Muscle of leg (tissue), 11 donors: ENCODE data around the gene GNG7. TPM values are rescaled to one million over a fixed set of nuclear protein-coding genes. Genes with fewer than 3 reads are reported as not detected.
"Not testable (repeated sequence)": the region's sequence is repeated elsewhere in the genome, so short reads cannot be mapped to it uniquely, and the experiment has no call there.

Experiments
- DNase-seq: peaks from one replicate; pipeline ENCODE4 v3.0.0; 2013
- H3K27ac ChIP-seq: one replicate; pipeline ENCODE4 v1.5.1; 2013; ENCODE audit warnings: mild to moderate bottlenecking, low read length, control low read depth
- H3K27me3 ChIP-seq: one replicate; pipeline ENCODE4 v1.6.1; 2013; ENCODE audit warnings: low read length; ENCODE audit not compliant: control insufficient read depth, insufficient read depth
- H3K36me3 ChIP-seq: one replicate; pipeline ENCODE4 v1.6.1; 2013; ENCODE audit warnings: low read length; ENCODE audit not compliant: control insufficient read depth, insufficient read depth
- H3K4me1 ChIP-seq: one replicate; pipeline ENCODE4 v1.6.1; 2013; ENCODE audit warnings: low read length; ENCODE audit not compliant: control insufficient read depth, insufficient read depth
- H3K4me3 ChIP-seq: one replicate; pipeline ENCODE4 v1.5.1; 2013; ENCODE audit warnings: low read length, control low read depth
- H3K9me3 ChIP-seq: replicated peaks from 2 replicates; pipeline ENCODE4 v1.6.1; 2013; ENCODE audit warnings: low read depth, low read length; ENCODE audit not compliant: control insufficient read depth
- WGBS: methylation state at CpG from one replicate; pipeline ENCODE4 v1.1.5; 2013; ENCODE audit warnings: missing lambda C conversion rate; ENCODE audit not compliant: insufficient coverage; 5-methylcytosine and 5-hydroxymethylcytosine counted together
- polyA plus RNA-seq, 8 donors: library from polyadenylated mRNA; unstranded; fragments of 120-200 nt; gene quantifications; one replicate each; pipeline versions ENCODE4 v1.2.1 to v1.2.3, GENCODE V29; 2013; ENCODE audit warnings: inconsistent platforms in 1 of 8, low replicate concordance in 1 of 8; ENCODE audit not compliant: insufficient read length in 8 of 8, insufficient read depth in 1 of 8
- total RNA-seq: library from RNA; stranded (reverse); fragments of 120-200 nt; gene quantifications from one replicate; pipeline ENCODE4 v1.2.4, GENCODE V29; 2013

The GNG7 gene
- total and polyA plus RNA-seq, 9 donors, result 0.58 to 3.1 (median 2.7) TPM

DNA sequence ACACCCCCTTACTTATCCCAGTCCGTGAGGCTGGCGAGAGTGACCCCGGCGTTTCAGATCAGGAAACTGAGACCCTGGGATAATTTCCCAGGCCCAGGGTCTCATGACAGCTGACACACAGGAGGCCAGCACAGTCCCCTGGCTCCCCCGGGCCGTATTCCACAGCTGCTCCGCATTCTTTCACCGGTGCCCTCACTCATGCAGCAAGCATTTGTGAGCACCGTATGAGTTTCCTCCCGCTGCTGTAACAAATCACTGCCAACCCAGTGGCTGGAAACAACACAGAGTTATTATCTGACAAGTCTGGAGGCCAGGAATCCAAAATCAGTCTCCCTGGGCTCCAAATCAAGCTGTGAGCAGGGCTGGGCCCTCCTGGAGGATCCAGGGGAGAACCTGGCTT lies 205.3 kb downstream of the GNG7 start:
- no peaks in the 10 kb centered on the region for H3K36me3 ChIP-seq
- DNase-seq, result peak; percentile 29
- H3K4me1 ChIP-seq, result peaks cover 45% of the 10 kb centered on the region
- peaks cover 2% of the 10 kb centered on the region for H3K27me3 ChIP-seq
- H3K27ac ChIP-seq, result peak overlapping the region; percentile 4
- no peak overlapping the region for H3K4me3 ChIP-seq
- peaks cover 4% of the 10 kb centered on the region for H3K9me3 ChIP-seq
- WGBS, result 64% methylated on average over 9 of the region's 10 CpGs

- Histone ChIP-seq H3K9me3 (peaks cover 4% of the 10 kb centered on the region), H3K27ac (peak overlapping the region; percentile 82), H3K27me3 (peaks cover 2% of the 10 kb centered on the region), H3K4me1 (peaks cover 52% of the 10 kb centered on the region), H3K36me3 (no peaks in the 10 kb centered on the region), H3K4me3 (peak overlapping the region; percentile 51)
- peak; percentile 85 for DNase-seq
- WGBS, result 23% methylated on average over 3 of the region's 16 CpGs
These were observed 206.7 kb downstream of the GNG7 start for GRCh38 chr19:2495651-2496316.

GRCh38 chr19:2495130-2495641 lies 207.3 kb downstream of the GNG7 start:
- peak; percentile 90 for DNase-seq
- H3K4me1 ChIP-seq, result peaks cover 51% of the 10 kb centered on the region
- peak overlapping the region; percentile 51 for H3K4me3 ChIP-seq
- no peaks in the 10 kb centered on the region for H3K36me3 ChIP-seq
- H3K27me3 ChIP-seq, result peaks cover 2% of the 10 kb centered on the region
- H3K27ac ChIP-seq, result peak overlapping the region; percentile 82
- WGBS, result 3% methylated on average over 22 of the region's 26 CpGs
- peaks cover 4% of the 10 kb centered on the region for H3K9me3 ChIP-seq

GRCh38 chr19:2494447-2495129 lies 207.9 kb downstream of the GNG7 start:
- Histone ChIP-seq H3K27ac (peak overlapping the region; percentile 82), H3K4me3 (peak overlapping the region; percentile 51), H3K27me3 (peaks cover 8% of the 10 kb centered on the region), H3K9me3 (peaks cover 4% of the 10 kb centered on the region), H3K4me1 (peaks cover 51% of the 10 kb centered on the region), H3K36me3 (no peaks in the 10 kb centered on the region)
- 5% methylated on average over 68 of the region's 72 CpGs for WGBS
- peak; percentile 87 for DNase-seq

DNA sequence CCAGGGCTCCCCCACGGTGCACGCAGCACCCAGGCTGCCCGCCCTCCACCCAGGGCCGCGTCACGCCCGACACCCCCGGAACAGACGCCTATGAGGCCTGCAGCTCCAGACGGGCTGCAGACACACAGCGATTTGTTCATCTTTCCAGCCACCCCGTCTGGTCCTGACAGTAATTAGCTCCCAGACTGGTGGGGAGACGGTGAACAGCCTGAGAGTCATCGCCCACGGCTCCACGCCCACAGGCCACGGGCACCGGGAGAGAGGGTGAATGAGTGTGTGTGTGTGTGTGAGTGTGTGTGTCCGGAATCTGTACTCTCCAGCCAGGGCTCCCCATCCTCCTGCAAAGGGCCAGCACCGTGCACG lies 208.4 kb downstream of the GNG7 start:
- H3K36me3 ChIP-seq, result no peaks in the 10 kb centered on the region
- peaks cover 4% of the 10 kb centered on the region for H3K9me3 ChIP-seq
- peaks cover 10% of the 10 kb centered on the region for H3K27me3 ChIP-seq
- peak; percentile 32 for DNase-seq
- H3K27ac ChIP-seq, result peak overlapping the region; percentile 47
- H3K4me3 ChIP-seq, result peak overlapping the region; percentile 51
- 33% methylated on average over 17 of the region's 21 CpGs for WGBS
- H3K4me1 ChIP-seq, result peaks cover 51% of the 10 kb centered on the region

GRCh38 chr19:2493448-2493847 lies 209.0 kb downstream of the GNG7 start:
- not testable (repeated sequence) for H3K9me3 ChIP-seq, H3K4me3 ChIP-seq, H3K36me3 ChIP-seq, H3K27ac ChIP-seq, DNase-seq
- 45% methylated on average over 5 of the region's 14 CpGs for WGBS
- Histone ChIP-seq H3K27me3 (peaks cover 16% of the 10 kb centered on the region), H3K4me1 (peaks cover 54% of the 10 kb centered on the region)

- H3K4me3 ChIP-seq, result no peak overlapping the region
- WGBS, result no CpG with 5 or more reads among the region's 8 CpGs
- H3K4me1 ChIP-seq, result peaks cover 60% of the 10 kb centered on the region
- H3K27me3 ChIP-seq, result peaks cover 21% of the 10 kb centered on the region
- H3K36me3 ChIP-seq, result no peaks in the 10 kb centered on the region
- no peak for DNase-seq
- H3K27ac ChIP-seq, result no peak overlapping the region
- H3K9me3 ChIP-seq, result peaks cover 4% of the 10 kb centered on the region
These were observed 209.6 kb downstream of the GNG7 start for GRCh38 chr19:2492870-2493269.

GRCh38 chr19:2491130-2491801 lies 211.2 kb downstream of the GNG7 start:
- peaks cover 61% of the 10 kb centered on the region for H3K4me1 ChIP-seq
- no peaks in the 10 kb centered on the region for H3K9me3 ChIP-seq
- H3K4me3 ChIP-seq, result no peak overlapping the region
- H3K27ac ChIP-seq, result no peak overlapping the region
- 61% methylated on average over 16 of the region's 23 CpGs for WGBS
- peaks cover 30% of the 10 kb centered on the region for H3K27me3 ChIP-seq
- peak; percentile 66 for DNase-seq
- no peaks in the 10 kb centered on the region for H3K36me3 ChIP-seq

DNA sequence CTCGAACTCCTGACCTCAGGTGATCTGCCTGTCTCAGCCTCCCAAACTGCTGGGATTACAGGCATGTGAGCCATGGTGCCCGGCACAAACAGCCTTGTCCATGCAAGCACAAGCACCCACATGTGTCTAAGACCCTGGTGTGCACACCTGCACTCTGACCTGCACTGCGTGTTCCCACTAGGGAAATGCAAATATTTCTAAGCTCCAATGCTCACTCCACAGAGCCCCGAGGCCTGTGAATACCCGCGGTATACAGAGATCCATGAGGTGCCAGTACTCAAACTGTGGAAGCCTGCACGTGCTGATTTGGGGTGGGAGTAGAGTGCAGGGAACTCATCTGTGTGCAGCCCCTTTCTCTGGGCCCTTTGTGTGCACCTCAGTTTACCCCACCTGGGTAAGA lies 211.8 kb downstream of the GNG7 start:
- DNase-seq, result no peak

More for the DNA sequence above, 211.8 kb downstream of the GNG7 start:
- 81% methylated on average over 4 of the region's 7 CpGs for WGBS
- no peaks in the 10 kb centered on the region for H3K36me3 ChIP-seq
- peaks cover 30% of the 10 kb centered on the region for H3K27me3 ChIP-seq
- no peak overlapping the region for H3K4me3 ChIP-seq
- H3K4me1 ChIP-seq, result peaks cover 55% of the 10 kb centered on the region
- no peaks in the 10 kb centered on the region for H3K9me3 ChIP-seq
- no peak overlapping the region for H3K27ac ChIP-seq
